MCF 10A (cell line): ENCODE results near the gene ITGB4. TPM values are rescaled to one million over a fixed set of nuclear protein-coding genes. Genes with fewer than 3 reads are reported as not detected.

Source experiments
- BruUV-seq: library from RNA; stranded (reverse); fragments of 400-500 nt; replicated peaks from 2 replicates; lab custom pipeline; 2021; lab: Mats Ljungman, UMichigan
- CTCF ChIA-PET: fragments of 300-600 bp; sonication (Branson Sonifier 250); formaldehyde crosslinking; extraction: SDS; loops from one replicate; lab custom pipeline; 2021; ENCODE audit warnings: antibody characterized with exemption, inconsistent platforms; lab: Yijun Ruan, JAX
- POLR2A ChIA-PET: fragments of 300-600, 350-650 bp; sonication (Branson Sonifier 250); formaldehyde crosslinking; extraction: SDS; loops from one replicate; lab custom pipeline; 2020; ENCODE audit warnings: antibody characterized with exemption, inconsistent platforms; lab: Yijun Ruan, JAX
- DNase-seq: peaks from one replicate; pipeline ENCODE4 v3.0.0-alpha.2; 2018; ENCODE audit not compliant: unreplicated experiment
- H3K27ac Mint-ChIP-seq: one replicate; pipeline ENCODE4 v1.8.0; 2022; ENCODE audit warnings: mild to moderate bottlenecking, low read depth, mixed read lengths; ENCODE audit not compliant: unreplicated experiment
- H3K27me3 Mint-ChIP-seq: one replicate; pipeline ENCODE4 v1.8.0; 2022; ENCODE audit warnings: mixed read lengths; ENCODE audit not compliant: insufficient read depth, unreplicated experiment
- H3K36me3 Mint-ChIP-seq: one replicate; pipeline ENCODE4 v1.8.0; 2022; ENCODE audit warnings: mild to moderate bottlenecking, moderate library complexity, mixed read lengths; ENCODE audit not compliant: insufficient read depth, unreplicated experiment
- H3K4me1 Mint-ChIP-seq: one replicate; pipeline ENCODE4 v1.8.0; 2022; ENCODE audit warnings: mixed read lengths; ENCODE audit not compliant: insufficient read depth, unreplicated experiment
- H3K4me3 Mint-ChIP-seq: one replicate; pipeline ENCODE4 v1.8.0; 2022; ENCODE audit warnings: mild to moderate bottlenecking, moderate library complexity, mixed read lengths; ENCODE audit not compliant: unreplicated experiment
- H3K9me3 Mint-ChIP-seq: one replicate; pipeline ENCODE4 v1.8.0; 2022; ENCODE audit warnings: mixed read lengths; ENCODE audit not compliant: unreplicated experiment
- intact Hi-C: fragments of 100-400 bp; cut with micrococcal nuclease; formaldehyde crosslinking; loops from 2 replicates; pipeline ENCODE4 v1.14.1; 2022
- total RNA-seq: library from RNA; stranded (reverse); gene quantifications from 2 replicates; pipeline ENCODE4 v1.2.3, GENCODE V29; 2022
- TF ChIP-seq, protein P1 (sequence below): fragments of 200-600 bp; IDR thresholded peaks from one replicate; pipeline ENCODE4 v1.8.0; 2022; ENCODE audit warnings: antibody characterized with exemption, mild to moderate bottlenecking; ENCODE audit not compliant: unreplicated experiment

The ITGB4 gene
- total RNA-seq, 1 experiment from 2014 or later: 1,054 TPM

DNA sequence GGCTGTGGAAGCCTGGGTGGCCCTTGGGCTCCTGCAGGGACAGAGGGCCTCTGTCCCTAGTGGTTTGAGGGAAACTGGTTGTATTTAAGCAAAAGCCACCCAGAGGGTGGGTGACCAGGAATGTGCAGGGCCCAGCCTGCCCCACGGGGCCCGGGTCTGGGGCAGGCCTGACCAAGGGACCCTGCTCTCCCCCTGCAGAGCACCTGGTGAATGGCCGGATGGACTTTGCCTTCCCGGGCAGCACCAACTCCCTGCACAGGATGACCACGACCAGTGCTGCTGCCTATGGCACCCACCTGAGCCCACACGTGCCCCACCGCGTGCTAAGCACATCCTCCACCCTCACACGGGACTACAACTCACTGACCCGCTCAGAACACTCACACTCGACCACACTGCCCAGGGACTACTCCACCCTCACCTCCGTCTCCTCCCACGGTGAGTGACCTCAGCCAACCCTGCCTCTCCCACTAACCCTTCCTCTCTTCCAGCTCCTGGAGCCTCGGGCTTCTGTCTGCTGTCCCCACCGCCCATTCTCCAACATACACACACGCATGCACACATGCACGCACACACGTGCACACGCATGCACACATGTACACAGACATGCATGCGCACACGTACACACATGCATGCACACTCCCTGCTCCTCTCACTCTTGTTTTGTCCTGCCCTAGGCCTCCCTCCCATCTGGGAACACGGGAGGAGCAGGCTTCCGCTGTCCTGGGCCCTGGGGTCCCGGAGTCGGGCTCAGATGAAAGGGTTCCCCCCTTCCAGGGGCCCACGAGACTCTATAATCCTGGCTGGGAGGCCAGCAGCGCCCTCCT lies 33.3 kb downstream of the ITGB4 start:
- Mint-ChIP-seq H3K27me3 (no peaks in the 10 kb centered on the region), H3K4me3 (no peak overlapping the region), H3K27ac (peak overlapping the region; percentile 60), H3K9me3 (no peaks in the 10 kb centered on the region), H3K4me1 (peaks cover 6% of the 10 kb centered on the region), H3K36me3 (peaks cover 94% of the 10 kb centered on the region)
- BruUV-seq: no TSS peak
- TF ChIP-seq, protein P1, sequence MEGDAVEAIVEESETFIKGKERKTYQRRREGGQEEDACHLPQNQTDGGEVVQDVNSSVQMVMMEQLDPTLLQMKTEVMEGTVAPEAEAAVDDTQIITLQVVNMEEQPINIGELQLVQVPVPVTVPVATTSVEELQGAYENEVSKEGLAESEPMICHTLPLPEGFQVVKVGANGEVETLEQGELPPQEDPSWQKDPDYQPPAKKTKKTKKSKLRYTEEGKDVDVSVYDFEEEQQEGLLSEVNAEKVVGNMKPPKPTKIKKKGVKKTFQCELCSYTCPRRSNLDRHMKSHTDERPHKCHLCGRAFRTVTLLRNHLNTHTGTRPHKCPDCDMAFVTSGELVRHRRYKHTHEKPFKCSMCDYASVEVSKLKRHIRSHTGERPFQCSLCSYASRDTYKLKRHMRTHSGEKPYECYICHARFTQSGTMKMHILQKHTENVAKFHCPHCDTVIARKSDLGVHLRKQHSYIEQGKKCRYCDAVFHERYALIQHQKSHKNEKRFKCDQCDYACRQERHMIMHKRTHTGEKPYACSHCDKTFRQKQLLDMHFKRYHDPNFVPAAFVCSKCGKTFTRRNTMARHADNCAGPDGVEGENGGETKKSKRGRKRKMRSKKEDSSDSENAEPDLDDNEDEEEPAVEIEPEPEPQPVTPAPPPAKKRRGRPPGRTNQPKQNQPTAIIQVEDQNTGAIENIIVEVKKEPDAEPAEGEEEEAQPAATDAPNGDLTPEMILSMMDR: no peak
- ChIA-PET CTCF (interaction anchor here (2.0 kb wide), 1 partner anchor 75 kb away, joined by 10 read pairs; no protein-coding TSS in a partner anchor), POLR2A (interaction anchor here (0.8 to 2.0 kb wide), 4 partner anchors 7 to 78 kb away, joined by 3 to 7 read pairs (median 4); partner anchors contain the start of gene GALK1)
- intact Hi-C loops: no loop called here
- no peak for DNase-seq

DNA sequence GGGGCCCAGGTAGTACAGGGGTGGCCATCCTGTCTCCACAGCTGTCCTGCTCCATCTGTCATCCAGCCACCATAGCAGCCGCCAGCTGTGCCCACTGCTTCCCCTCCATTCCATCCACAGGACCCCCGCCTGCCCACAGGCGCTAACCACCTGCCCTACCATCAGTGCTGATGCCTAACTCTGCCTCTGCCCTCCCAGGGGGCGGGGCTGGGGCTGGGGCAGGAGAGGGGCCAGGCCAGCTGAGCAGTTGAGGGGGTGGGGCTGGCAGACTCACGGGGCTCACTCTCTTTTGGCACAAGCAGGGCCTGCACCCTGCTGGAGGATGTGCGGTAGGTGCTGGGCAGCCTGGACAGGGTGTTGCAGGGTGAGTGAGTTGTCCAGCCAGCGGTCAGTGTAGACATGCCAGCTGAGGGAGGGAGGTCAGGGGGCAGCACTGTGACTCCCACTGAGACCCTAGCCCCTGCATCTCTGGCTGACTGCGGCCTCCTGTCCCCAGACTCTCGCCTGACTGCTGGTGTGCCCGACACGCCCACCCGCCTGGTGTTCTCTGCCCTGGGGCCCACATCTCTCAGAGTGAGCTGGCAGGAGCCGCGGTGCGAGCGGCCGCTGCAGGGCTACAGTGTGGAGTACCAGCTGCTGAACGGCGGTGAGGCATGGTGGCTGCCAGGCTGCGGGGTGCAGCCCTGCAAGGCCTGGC lies 34.1 kb downstream of the ITGB4 start:
- BruUV-seq: no TSS peak
- no peaks in the 10 kb centered on the region for H3K9me3 Mint-ChIP-seq
- no peak overlapping the region for H3K4me3 Mint-ChIP-seq
- intact Hi-C loops: no loop called here
- DNase-seq: no peak
- H3K27me3 Mint-ChIP-seq: no peaks in the 10 kb centered on the region
- H3K4me1 Mint-ChIP-seq: peaks cover 6% of the 10 kb centered on the region
- CTCF ChIA-PET: no interaction called here
- POLR2A ChIA-PET: interaction anchor here (0.9 to 1.5 kb wide), 3 partner anchors 9 to 79 kb away, joined by 3 to 4 read pairs (median 4); no protein-coding TSS in a partner anchor
- TF ChIP-seq, protein P1: no peak
- peaks cover 93% of the 10 kb centered on the region for H3K36me3 Mint-ChIP-seq
- peak overlapping the region; percentile 54 for H3K27ac Mint-ChIP-seq

DNA sequence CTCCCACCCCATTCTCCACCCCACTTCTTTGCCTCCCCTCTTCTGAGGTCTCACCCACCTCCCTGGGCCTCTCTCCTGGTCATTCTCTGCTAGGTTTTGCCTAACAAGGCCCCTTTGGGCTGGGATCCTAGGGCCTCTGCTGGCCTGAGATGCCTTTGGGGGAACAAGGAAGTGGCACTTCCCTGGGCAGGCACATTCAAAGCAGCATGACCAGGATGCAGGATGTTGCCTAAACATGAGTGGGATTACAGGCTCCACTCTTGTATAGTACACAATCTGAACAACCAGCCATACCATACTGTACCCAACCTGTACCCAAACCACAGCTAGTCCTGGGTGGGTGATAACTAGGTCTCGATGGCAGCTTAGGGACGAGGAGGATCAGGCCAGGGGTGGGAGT lies 34.7 kb downstream of the ITGB4 start:
- H3K36me3 Mint-ChIP-seq: peaks cover 93% of the 10 kb centered on the region
- no peak for DNase-seq
- intact Hi-C loops: no loop called here
- TF ChIP-seq, protein P1: no peak
- ChIA-PET CTCF (no interaction called here), POLR2A (interaction anchor here (0.5 to 1.9 kb wide), 3 partner anchors 8 to 86 kb away, joined by 3 to 7 read pairs (median 4); no protein-coding TSS in a partner anchor)
- no peaks in the 10 kb centered on the region for H3K27me3 Mint-ChIP-seq
- no TSS peak for BruUV-seq
- no peak overlapping the region for H3K4me3 Mint-ChIP-seq
- H3K27ac Mint-ChIP-seq: peak overlapping the region; percentile 54
- no peaks in the 10 kb centered on the region for H3K9me3 Mint-ChIP-seq
- H3K4me1 Mint-ChIP-seq: peaks cover 6% of the 10 kb centered on the region

DNA sequence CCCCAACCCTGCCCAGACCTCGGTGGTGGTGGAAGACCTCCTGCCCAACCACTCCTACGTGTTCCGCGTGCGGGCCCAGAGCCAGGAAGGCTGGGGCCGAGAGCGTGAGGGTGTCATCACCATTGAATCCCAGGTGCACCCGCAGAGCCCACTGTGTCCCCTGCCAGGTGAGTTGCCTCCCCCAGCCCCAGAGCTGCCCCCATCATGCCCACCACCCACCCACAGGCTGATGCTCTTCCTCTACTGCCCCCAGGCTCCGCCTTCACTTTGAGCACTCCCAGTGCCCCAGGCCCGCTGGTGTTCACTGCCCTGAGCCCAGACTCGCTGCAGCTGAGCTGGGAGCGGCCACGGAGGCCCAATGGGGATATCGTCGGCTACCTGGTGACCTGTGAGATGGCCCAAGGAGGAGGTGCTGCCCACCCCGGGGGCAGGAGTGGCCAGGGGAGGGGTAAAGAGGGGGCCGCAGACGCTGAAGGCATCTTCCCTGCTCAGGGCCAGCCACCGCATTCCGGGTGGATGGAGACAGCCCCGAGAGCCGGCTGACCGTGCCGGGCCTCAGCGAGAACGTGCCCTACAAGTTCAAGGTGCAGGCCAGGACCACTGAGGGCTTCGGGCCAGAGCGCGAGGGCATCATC lies 35.3 kb downstream of the ITGB4 start:
- no peak overlapping the region for H3K4me3 Mint-ChIP-seq
- no peaks in the 10 kb centered on the region for H3K9me3 Mint-ChIP-seq
- intact Hi-C loops: no loop called here
- no peak for DNase-seq
- CTCF ChIA-PET: no interaction called here
- no peak overlapping the region for H3K27ac Mint-ChIP-seq
- TF ChIP-seq, protein P1: no peak
- no peaks in the 10 kb centered on the region for H3K27me3 Mint-ChIP-seq
- H3K36me3 Mint-ChIP-seq: peaks cover 93% of the 10 kb centered on the region
- peaks cover 6% of the 10 kb centered on the region for H3K4me1 Mint-ChIP-seq
- POLR2A ChIA-PET: interaction anchor here (0.5 to 1.9 kb wide), 3 partner anchors 8 to 86 kb away, joined by 3 to 7 read pairs (median 4); no protein-coding TSS in a partner anchor
- no TSS peak for BruUV-seq
